H1 (cell line): ENCODE results near the gene SCN2A. TPM values are rescaled to one million over a fixed set of nuclear protein-coding genes. Genes with fewer than 3 reads are reported as not detected.

Source experiments
- CTCF ChIA-PET: fragments of 300-600 bp; sonication (Branson Sonifier 250); formaldehyde crosslinking; loops from one replicate; lab custom pipeline; 2021; ENCODE audit not compliant: partially characterized antibody; lab: Charles Lee
- POLR2A ChIA-PET: fragments of 300-600 bp; sonication (Branson Sonifier 250); formaldehyde crosslinking; loops from one replicate; lab custom pipeline; 2021; ENCODE audit warnings: inconsistent platforms; ENCODE audit not compliant: partially characterized antibody; lab: Charles Lee
- DNase-seq, 2 experiments: peaks; one replicate each; pipeline versions ENCODE4 v3.0.0 to v3.0.0-alpha.2; 2010 to 2022; ENCODE audit warnings: low spot score in 2 of 2, low read depth in 1 of 2, mixed read lengths in 1 of 2
- FAIRE-seq: peaks from 2 replicates; lab custom pipeline; 2011; peaks lifted over from hg19 to GRCh38; lab: Jason Lieb, UNC
- H2AFZ ChIP-seq: 2 replicates; pipeline ENCODE4 v1.8.1; 2012; ENCODE audit warnings: low read length, inconsistent platforms
- H2AK5ac ChIP-seq: 2 replicates; pipeline ENCODE4 v1.6.1; 2013; ENCODE audit warnings: low read depth, low read length
- H2BK120ac ChIP-seq: replicated peaks from 2 replicates; pipeline ENCODE3; 2013; ENCODE audit warnings: low read depth, low read length, inconsistent platforms
- H2BK12ac ChIP-seq: 2 replicates; pipeline ENCODE4 v1.6.1; 2013; ENCODE audit warnings: low read depth, low read length
- H2BK15ac ChIP-seq: 2 replicates; pipeline ENCODE4 v1.6.1; 2013; ENCODE audit warnings: low read length
- H2BK20ac ChIP-seq: 2 replicates; pipeline ENCODE4 v1.6.1; 2013; ENCODE audit warnings: low read length
- H2BK5ac ChIP-seq: 2 replicates; pipeline ENCODE4 v1.6.1; 2013; ENCODE audit warnings: low read depth, low read length
- H3K14ac ChIP-seq: 2 replicates; pipeline ENCODE4 v1.6.1; 2013; ENCODE audit warnings: inconsistent platforms; ENCODE audit not compliant: insufficient read length
- H3K18ac ChIP-seq: 2 replicates; pipeline ENCODE4 v1.6.1; 2013; ENCODE audit warnings: low read length; ENCODE audit errors: extremely low read depth
- H3K23ac ChIP-seq: 2 replicates; pipeline ENCODE4 v1.6.1; 2013; ENCODE audit warnings: inconsistent platforms; ENCODE audit not compliant: insufficient read length
- H3K23me2 ChIP-seq: 2 replicates; pipeline ENCODE4 v1.6.1; 2013; ENCODE audit warnings: low read depth, low read length
- H3K27ac ChIP-seq: 2 replicates; pipeline ENCODE4 v1.6.1; 2011; ENCODE audit warnings: low read depth, low read length, inconsistent platforms
- H3K27me3 ChIP-seq, 4 experiments: replicated peaks in 1 of 4; 1 replicate in 1 of 4; 2 replicates in 3 of 4; pipeline versions ENCODE4 v1.6.1 to v1.8.1; 2011 to 2013; ENCODE audit warnings: low read length in 3 of 4, mild to moderate bottlenecking in 3 of 4, inconsistent platforms in 2 of 4, mixed read lengths in 2 of 4, moderate library complexity in 1 of 4; ENCODE audit not compliant: control insufficient read depth in 3 of 4, insufficient read depth in 3 of 4; ENCODE audit errors: extremely low read depth in 1 of 4
- H3K36me3 ChIP-seq, 4 experiments: 2 replicates each; pipeline versions ENCODE4 v1.6.1 to v1.8.1; 2011 to 2013; ENCODE audit warnings: mild to moderate bottlenecking in 4 of 4, low read length in 3 of 4, moderate library complexity in 2 of 4, control low read depth in 1 of 4, inconsistent platforms in 1 of 4; ENCODE audit not compliant: insufficient read depth in 4 of 4, control insufficient read depth in 2 of 4
- H3K4ac ChIP-seq: replicated peaks from 2 replicates; pipeline ENCODE3; 2013; ENCODE audit warnings: low read length, low read depth, mixed read lengths, inconsistent platforms; ENCODE audit not compliant: insufficient read length
- H3K4me1 ChIP-seq, 4 experiments: replicated peaks in 1 of 4; 1 replicate in 1 of 4; 2 replicates in 3 of 4; pipeline versions ENCODE4 v1.6.1 to v1.8.1; 2011 to 2013; ENCODE audit warnings: low read length in 3 of 4, inconsistent platforms in 2 of 4, mixed read lengths in 1 of 4; ENCODE audit not compliant: insufficient read depth in 4 of 4, control insufficient read depth in 3 of 4
- H3K4me2 ChIP-seq, 2 experiments: 2 replicates each; pipeline versions ENCODE4 v1.6.1 to v1.8.1; 2011 to 2013; ENCODE audit warnings: low read depth in 2 of 2, low read length in 2 of 2, control low read depth in 1 of 2, inconsistent platforms in 1 of 2, mild to moderate bottlenecking in 1 of 2; ENCODE audit not compliant: insufficient read depth in 1 of 2
- H3K4me3 ChIP-seq, 4 experiments: fragments of 200-600, 300-600 bp in 1 of 4; sonication (generic), shearing (Covaris generic), sonication (Bioruptor Twin) in 1 of 4; 2 replicates each; pipeline versions ENCODE4 v1.5.1 to v1.8.1; 2011 to 2016; ENCODE audit warnings: low read length in 4 of 4, low read depth in 3 of 4, control low read depth in 2 of 4, inconsistent platforms in 2 of 4, mild to moderate bottlenecking in 2 of 4, mixed read lengths in 1 of 4, moderate library complexity in 1 of 4; ENCODE audit not compliant: insufficient read depth in 2 of 4; ENCODE audit errors: extremely low read depth in 1 of 4
- H3K56ac ChIP-seq: replicated peaks from 2 replicates; pipeline ENCODE3; 2013; ENCODE audit warnings: low read depth, mild to moderate bottlenecking, mixed read lengths, low read length, inconsistent platforms; ENCODE audit not compliant: insufficient read length
- H3K79me1 ChIP-seq: 2 replicates; pipeline ENCODE4 v1.6.1; 2013; ENCODE audit warnings: low read depth, low read length, control low read depth
- H3K79me2 ChIP-seq, 2 experiments: 2 replicates each; pipeline versions ENCODE4 v1.6.1 to v1.8.1; 2012 to 2013; ENCODE audit warnings: low read length in 2 of 2, mild to moderate bottlenecking in 2 of 2, inconsistent platforms in 1 of 2; ENCODE audit not compliant: insufficient read depth in 2 of 2, control insufficient read depth in 1 of 2
- H3K9ac ChIP-seq, 4 experiments: replicated peaks in 1 of 4; 1 replicate in 1 of 4; 2 replicates in 3 of 4; pipeline versions ENCODE4 v1.6.1 to v1.8.1; 2011 to 2013; ENCODE audit warnings: low read depth in 3 of 4, low read length in 3 of 4, control low read depth in 2 of 4, mild to moderate bottlenecking in 2 of 4, moderate library complexity in 2 of 4, inconsistent platforms in 1 of 4; ENCODE audit errors: extremely low read depth in 1 of 4
- H3K9me3 ChIP-seq, 2 experiments: 2 replicates each; pipeline versions ENCODE4 v1.6.1 to v1.8.1; 2012 to 2013; ENCODE audit warnings: mild to moderate bottlenecking in 2 of 2, moderate library complexity in 2 of 2, control low read depth in 1 of 2, inconsistent platforms in 1 of 2, low read depth in 1 of 2, low read length in 1 of 2, mixed read lengths in 1 of 2; ENCODE audit not compliant: insufficient read depth in 2 of 2
- H4K20me1 ChIP-seq, 2 experiments: replicated peaks in 1 of 2; 2 replicates each; pipeline versions ENCODE3 to v1.8.1; 2011 to 2013; ENCODE audit warnings: inconsistent platforms in 2 of 2, low read length in 2 of 2, mild to moderate bottlenecking in 1 of 2; ENCODE audit not compliant: insufficient read depth in 2 of 2, control insufficient read depth in 1 of 2
- H4K5ac ChIP-seq: 2 replicates; pipeline ENCODE4 v1.6.1; 2013; ENCODE audit warnings: low read length, low read depth, mixed read lengths, inconsistent platforms; ENCODE audit not compliant: insufficient read length
- H4K8ac ChIP-seq: 2 replicates; pipeline ENCODE4 v1.8.0; 2013; ENCODE audit warnings: mild to moderate bottlenecking, moderate library complexity, low read length, inconsistent platforms; ENCODE audit not compliant: insufficient read depth; ENCODE audit errors: extremely low read depth
- H4K91ac ChIP-seq: replicated peaks from 2 replicates; pipeline ENCODE3; 2013; ENCODE audit warnings: low read length, mixed read lengths, inconsistent platforms; ENCODE audit not compliant: insufficient read length
- ASH2L ChIP-seq: fragments of 200-600, 300-600 bp; sonication (generic); IDR thresholded peaks from one replicate; pipeline ENCODE4 v1.7.1; 2017; ENCODE audit warnings: low read length
- CBX5 ChIP-seq: fragments of 300-800, 300-1000 bp; sonication (generic); IDR thresholded peaks from 2 replicates; pipeline ENCODE4 v1.7.1; 2016; ENCODE audit warnings: antibody characterized with exemption, low read length, low read depth
- CHD1 ChIP-seq: IDR thresholded peaks from 2 replicates; pipeline ENCODE4 v1.6.1; 2012; ENCODE audit warnings: low read depth, low read length, improper control_type of control experiment
- CTCF ChIP-seq, 3 experiments: IDR thresholded peaks; 1 replicate in 2 of 3; 2 replicates in 1 of 3; pipeline versions ENCODE4 v1.5.1 to v1.6.1; 2011; ENCODE audit warnings: low read length in 3 of 3, mild to moderate bottlenecking in 3 of 3, inconsistent platforms in 2 of 3, low read depth in 1 of 3, moderate library complexity in 1 of 3; ENCODE audit not compliant: insufficient read depth in 1 of 3; ENCODE audit errors: control extremely low read depth in 1 of 3
- FOSL1 ChIP-seq: IDR thresholded peaks from 2 replicates; pipeline ENCODE4 v1.6.1; 2011; ENCODE audit warnings: mild to moderate bottlenecking, low read depth, low read length, moderate library complexity; ENCODE audit not compliant: insufficient read depth
- NANOG ChIP-seq: IDR thresholded peaks from 2 replicates; pipeline ENCODE4 v1.6.1; 2011; ENCODE audit warnings: low read length, low read depth, mild to moderate bottlenecking, inconsistent platforms; ENCODE audit not compliant: insufficient read depth, poor library complexity, severe bottlenecking
- PHF8 ChIP-seq: fragments of 200-600 bp; sonication (generic); conservative IDR thresholded peaks from 2 replicates; pipeline ENCODE4 v1.7.1; 2012; ENCODE audit warnings: low read depth, mild to moderate bottlenecking, inconsistent platforms, low read length, moderate library complexity
- POU5F1 ChIP-seq: IDR thresholded peaks from 2 replicates; pipeline ENCODE4 v1.6.1; 2011; ENCODE audit warnings: low read depth, mild to moderate bottlenecking, low read length, moderate library complexity
- SIRT6 ChIP-seq: IDR thresholded peaks from one replicate; pipeline ENCODE4 v1.7.1; 2012; ENCODE audit warnings: low read length, inconsistent platforms
- SP2 ChIP-seq: IDR thresholded peaks from 2 replicates; pipeline ENCODE4 v1.6.1; 2012; ENCODE audit warnings: mild to moderate bottlenecking, low read length, inconsistent platforms
- TCF12 ChIP-seq: IDR thresholded peaks from 2 replicates; pipeline ENCODE4 v1.6.1; 2011; ENCODE audit warnings: low read depth, mild to moderate bottlenecking, low read length
- WGBS, 2 experiments: shearing (Covaris generic) in 1 of 2; methylation state at CpG; one replicate each; pipeline versions ENCODE4 v1.1.6 to v1.1.7; 2013 to 2015; ENCODE audit warnings: low lambda C conversion rate in 2 of 2, mixed read lengths in 2 of 2, inconsistent platforms in 1 of 2, low coverage in 1 of 2, missing lambda C conversion rate in 1 of 2; ENCODE audit not compliant: insufficient replicate concordance in 2 of 2, insufficient coverage in 1 of 2, insufficient read length in 1 of 2; ENCODE audit errors: extremely low coverage in 1 of 2, missing lambda C conversion rate in 1 of 2; 5-methylcytosine and 5-hydroxymethylcytosine counted together
- polyA plus RNA-seq, 7 experiments: library from polyadenylated mRNA; depleted of rRNA in 3 of 7; stranded (reverse) in 5 of 7; unstranded in 2 of 7; fragments of >200 nt in 5 of 7; fragments of 200-250 nt in 2 of 7; gene quantifications; 1 replicate in 5 of 7; 2 replicates in 1 of 7; 4 replicates in 1 of 7; pipeline versions ENCODE4 v1.2.1 to v1.2.3, GENCODE V29; 2011 to 2013; ENCODE audit warnings: missing spikeins in 2 of 7, mixed read lengths in 2 of 7
- total RNA-seq: library from RNA; stranded (reverse); fragmentation: NEBNext Ultra II Directional; extraction: Animal tissue kit (Norgen Biotek cat#: 25700); gene quantifications from 2 replicates; pipeline ENCODE4 v1.2.1, GENCODE V29; 2021

Gene SCN2A
- total and polyA plus RNA-seq, 2 of the 8 experiments (the other 6 are each of a cell fraction or from before 2014, with no cell fraction given) = 0.18 to 1.1 TPM

- H3K23ac ChIP-seq = no peak overlapping the region
- no peak overlapping the region for H3K27ac ChIP-seq
- H4K20me1 ChIP-seq = no peaks in the 10 kb centered on the region
- FAIRE-seq (no peak), DNase-seq (no peak)
- H4K5ac ChIP-seq = no peak overlapping the region
- no peak overlapping the region for H3K14ac ChIP-seq
- H2BK120ac ChIP-seq = no peak overlapping the region
- no peak overlapping the region for H2AFZ ChIP-seq
- H3K4me3 ChIP-seq = no peak overlapping the region
- no peaks in the 10 kb centered on the region for H3K36me3 ChIP-seq
- H3K56ac ChIP-seq = no peak overlapping the region
- ChIA-PET POLR2A (no interaction called here), CTCF (interaction anchor here (0.6 to 2.6 kb wide), 44 partner anchors 10 to 707 kb away, joined by 3 to 19 read pairs (median 4); partner anchors contain the start of gene SCN3A)
- H3K4ac ChIP-seq = no peak overlapping the region
- H2BK5ac ChIP-seq = no peak overlapping the region
- H3K4me1 ChIP-seq = no peaks in the 10 kb centered on the region
- no peak overlapping the region for H2AK5ac ChIP-seq
- H3K4me2 ChIP-seq = no peak overlapping the region
- no peaks in the 10 kb centered on the region for H3K9me3 ChIP-seq
- no peaks in the 10 kb centered on the region for H3K27me3 ChIP-seq
- no peaks in the 10 kb centered on the region for H3K79me2 ChIP-seq
- 99% methylated on average over 4 of the region's 4 CpGs; no CpG with 5 or more reads in 1 of the 2 experiments for WGBS, 2 experiments
- no peaks in the 10 kb centered on the region for H3K79me1 ChIP-seq
- H4K91ac ChIP-seq = no peak overlapping the region
- no peak overlapping the region for H2BK20ac ChIP-seq
- H2BK12ac ChIP-seq = no peak overlapping the region
- H3K23me2 ChIP-seq = no peaks in the 10 kb centered on the region
- H3K18ac ChIP-seq = no peak overlapping the region
- H4K8ac ChIP-seq = no peak overlapping the region
- H2BK15ac ChIP-seq = no peak overlapping the region
- no peak overlapping the region for H3K9ac ChIP-seq
- no peak for TF ChIP-seq FOSL1
- TF ChIP-seq SIRT6 = no peak
- no peak for TF ChIP-seq SP2
- TF ChIP-seq TCF12 = no peak
- TF ChIP-seq CTCF (IDR thresholded peaks at IDR 0.05; ENCODE audit: control extremely low read depth in 1 of 3, insufficient read depth in 1 of 3, low read depth in 1 of 3, low read length in 3 of 3) = no peak
- no peak for TF ChIP-seq ASH2L
- TF ChIP-seq PHF8 = no peak
- no peak for TF ChIP-seq CHD1
- TF ChIP-seq NANOG = no peak
- no peak for TF ChIP-seq POU5F1
- no peak for TF ChIP-seq CBX5
These were observed 772 bp downstream of the SCN2A start for GRCh38 chr2:165239856-165240515.
